ENCODE results near the gene R3HDML.
"Not testable (repeated sequence)": the region's sequence is repeated elsewhere in the genome, so short reads cannot be mapped to it uniquely, and the experiment has no call there.

Gene R3HDML

DNA sequence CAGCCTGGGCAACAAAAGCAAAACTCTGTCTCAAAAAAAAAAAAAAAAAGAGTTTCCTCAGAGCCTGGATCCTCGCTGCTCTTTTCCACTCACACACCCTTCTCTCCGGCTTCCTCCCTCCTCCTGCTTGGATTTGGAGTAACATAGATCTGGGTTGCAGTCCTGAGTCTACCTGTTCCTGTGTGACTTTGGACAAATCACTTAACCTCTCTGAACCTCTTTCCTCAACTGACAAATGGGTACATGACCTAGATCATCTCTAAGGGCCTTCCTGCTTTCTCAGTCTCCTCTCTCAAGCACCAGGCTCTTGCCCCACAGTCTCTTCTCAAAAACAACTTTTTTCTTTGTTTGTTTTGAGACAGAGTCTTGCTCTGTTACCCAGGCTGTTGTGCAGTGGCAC lies 5.6 kb upstream of the R3HDML start:
- no peak for DNase-seq

DNA sequence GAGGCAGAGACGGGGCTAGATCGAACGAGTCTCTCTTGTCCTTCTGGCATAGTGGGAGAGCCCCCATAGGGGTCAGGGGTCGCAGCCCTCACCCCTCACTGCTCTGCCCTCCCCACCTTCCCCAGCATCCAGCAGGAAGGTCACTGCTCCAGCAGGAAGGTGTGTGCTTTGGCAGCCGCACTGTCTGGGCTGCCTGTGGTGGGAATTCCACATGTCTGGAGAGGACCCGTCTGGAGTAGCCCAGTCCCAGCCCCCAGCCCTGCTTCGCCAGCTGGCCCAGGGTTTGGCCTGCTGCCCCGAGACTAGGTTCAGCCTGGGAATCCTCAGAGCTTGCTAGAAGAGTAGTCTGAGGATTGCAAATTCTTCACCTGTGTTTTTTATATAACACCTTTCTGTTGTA lies 2.5 kb upstream of the R3HDML start:
- DNase-seq, result no peak

DNA sequence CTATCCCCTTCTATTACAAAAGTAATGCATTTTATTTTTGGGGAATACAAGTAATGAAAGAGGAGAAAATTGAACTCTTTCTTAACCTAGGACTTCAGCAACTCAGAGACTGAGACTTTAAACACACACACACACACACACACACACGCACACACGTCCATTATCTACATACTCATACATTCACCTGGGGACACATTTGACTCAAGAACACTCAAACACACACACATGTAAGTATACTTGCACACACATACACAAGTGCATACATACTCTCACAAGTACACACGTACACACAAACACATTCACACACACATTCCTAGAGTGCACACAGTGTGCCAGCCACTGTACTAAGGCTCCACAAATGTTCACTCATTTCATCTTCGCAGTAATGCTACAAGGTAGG lies 2.1 kb upstream of the R3HDML start:
- DNase-seq, result no peak

DNA sequence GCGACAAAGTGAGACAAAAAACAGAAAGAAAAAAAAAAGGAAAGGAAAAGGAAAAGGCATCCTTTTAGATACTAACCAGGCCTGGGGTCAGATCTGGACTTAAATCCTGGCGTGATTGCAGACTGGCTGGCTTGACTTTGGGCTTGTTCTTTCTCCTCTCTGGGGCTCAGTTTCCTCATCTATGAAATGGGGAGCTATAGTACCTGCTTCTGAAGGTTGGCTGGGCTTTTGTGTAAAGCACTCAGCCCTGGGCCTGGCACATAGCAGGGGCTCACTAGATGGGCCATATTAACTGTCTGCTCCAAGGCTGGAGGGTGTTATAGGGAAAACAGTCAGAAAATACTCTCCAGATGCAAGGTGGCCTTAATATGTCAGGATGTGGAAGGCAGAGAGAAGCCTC lies 1.2 kb upstream of the R3HDML start:
- DNase-seq, result no peak

DNA sequence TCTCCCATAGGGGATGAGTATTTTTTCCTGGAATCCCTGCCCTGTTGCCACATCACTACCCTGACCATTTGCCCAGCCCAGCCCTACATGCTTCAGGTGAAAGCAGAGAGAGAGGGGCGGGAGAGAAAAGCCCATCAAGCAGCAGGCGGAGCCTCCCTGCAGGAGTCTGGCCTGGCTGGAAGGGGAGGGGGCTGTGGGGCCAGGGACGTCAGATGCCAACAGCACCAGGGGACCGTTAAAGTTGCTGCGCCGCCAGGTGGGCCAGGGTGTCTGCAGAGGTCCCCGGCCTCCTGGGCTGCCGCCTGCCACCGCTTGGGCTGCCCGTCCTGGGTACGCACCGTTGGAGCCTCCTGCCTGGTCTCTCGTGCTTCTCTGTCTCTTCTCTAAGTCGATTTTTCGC lies 757 bp upstream of the R3HDML start:
- DNase-seq, result no peak

DNA sequence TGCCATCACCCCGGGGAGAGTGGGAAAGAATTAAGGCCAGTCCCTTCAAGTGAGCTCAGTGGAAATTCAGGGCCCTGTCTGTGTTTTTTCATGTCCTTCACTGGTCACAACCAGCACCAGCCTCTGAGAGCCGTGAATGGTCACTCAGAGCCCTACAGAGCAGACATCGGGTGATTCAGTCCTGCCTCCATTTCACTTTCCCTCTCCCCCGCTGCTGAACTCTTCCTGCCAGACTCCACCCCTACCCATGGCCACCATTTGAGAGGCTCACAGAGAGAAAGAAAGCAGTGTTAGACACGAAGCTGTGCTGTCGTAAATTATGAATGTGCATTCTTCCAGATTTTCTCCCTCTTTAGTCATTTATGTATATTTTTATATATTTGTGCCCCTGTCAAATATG lies 5.4 kb downstream of the R3HDML start:
- no peak for DNase-seq

DNA sequence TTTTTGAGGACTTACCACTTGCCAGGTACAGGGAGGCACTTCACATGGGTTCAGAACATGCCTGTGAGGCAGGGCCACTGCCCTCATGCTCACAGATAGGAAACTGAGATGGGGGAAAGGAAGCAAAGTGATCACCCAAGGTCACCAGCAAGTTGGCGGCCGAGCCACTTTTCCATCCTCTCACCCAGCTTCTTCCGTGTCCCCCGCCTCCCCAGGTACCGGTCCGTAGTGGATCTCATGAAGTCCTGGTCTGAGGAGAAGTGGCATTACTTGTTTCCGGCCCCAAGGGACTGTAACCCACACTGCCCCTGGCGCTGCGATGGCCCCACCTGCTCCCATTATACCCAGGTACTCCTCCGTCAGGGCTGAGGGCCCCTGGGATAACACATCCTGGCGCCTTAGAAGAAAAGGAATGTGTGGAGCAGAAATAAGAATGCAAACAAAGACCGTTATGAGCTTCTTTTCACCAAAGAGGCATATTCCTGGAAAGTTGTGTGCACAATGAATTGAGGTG lies 6.4 kb downstream of the R3HDML start:
- no peak for DNase-seq

DNA sequence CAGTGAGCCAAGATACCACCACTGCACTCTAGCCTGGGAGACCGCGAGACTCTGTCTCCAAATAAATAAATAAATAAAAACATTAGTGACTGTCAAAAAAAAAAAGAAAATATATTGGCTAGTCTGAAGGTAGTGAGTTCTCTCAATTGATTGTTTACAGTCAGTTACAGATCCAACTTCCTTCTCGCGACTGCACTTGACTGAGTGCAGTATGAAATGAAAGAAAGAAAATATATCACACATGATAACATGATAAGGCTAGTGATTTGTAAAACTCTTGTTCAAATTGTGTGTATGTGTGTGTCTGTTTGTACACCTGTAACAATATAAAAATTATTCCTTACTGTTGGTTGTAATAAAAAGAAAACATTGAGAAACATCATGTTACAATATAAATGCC lies 7.9 kb downstream of the R3HDML start:
- no peak for DNase-seq

DNA sequence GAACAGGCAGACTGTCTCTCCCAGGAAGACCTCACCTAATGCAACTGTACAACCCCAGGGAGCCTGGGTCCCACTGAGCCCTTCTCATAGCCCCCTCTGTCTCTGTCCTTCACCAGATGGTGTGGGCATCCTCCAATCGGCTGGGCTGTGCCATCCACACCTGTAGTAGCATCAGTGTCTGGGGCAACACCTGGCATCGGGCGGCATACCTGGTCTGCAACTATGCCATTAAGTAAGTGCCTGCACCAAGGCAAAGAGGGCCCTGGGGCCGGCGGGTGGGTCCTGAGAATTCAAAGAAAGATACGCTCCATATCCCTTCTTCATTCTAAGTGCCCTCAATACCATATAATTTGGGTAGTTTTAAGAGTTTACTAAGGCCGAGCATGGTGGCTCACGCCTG lies 8.3 kb downstream of the R3HDML start:
- no peak for DNase-seq

DNA sequence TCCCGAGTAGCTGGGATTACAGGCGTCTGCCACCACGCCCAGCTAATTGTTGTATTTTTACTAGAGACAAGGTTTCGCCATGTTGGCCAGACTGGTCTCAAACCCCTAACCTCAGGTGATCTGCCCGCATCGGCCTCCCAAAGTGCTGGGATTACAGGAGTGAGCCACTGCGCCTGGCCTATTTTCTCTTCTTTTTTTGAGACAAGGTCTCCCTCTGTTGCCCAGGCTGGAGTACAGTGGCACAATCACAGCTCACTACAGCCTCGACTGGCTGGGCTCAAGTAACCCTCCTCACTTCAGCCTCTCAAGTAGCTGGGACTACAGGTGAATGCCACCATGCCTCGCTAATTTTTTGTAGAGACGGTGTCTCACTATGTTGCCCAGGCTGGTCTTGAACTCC lies 9.1 kb downstream of the R3HDML start:
- DNase-seq, result not testable (repeated sequence)

DNA sequence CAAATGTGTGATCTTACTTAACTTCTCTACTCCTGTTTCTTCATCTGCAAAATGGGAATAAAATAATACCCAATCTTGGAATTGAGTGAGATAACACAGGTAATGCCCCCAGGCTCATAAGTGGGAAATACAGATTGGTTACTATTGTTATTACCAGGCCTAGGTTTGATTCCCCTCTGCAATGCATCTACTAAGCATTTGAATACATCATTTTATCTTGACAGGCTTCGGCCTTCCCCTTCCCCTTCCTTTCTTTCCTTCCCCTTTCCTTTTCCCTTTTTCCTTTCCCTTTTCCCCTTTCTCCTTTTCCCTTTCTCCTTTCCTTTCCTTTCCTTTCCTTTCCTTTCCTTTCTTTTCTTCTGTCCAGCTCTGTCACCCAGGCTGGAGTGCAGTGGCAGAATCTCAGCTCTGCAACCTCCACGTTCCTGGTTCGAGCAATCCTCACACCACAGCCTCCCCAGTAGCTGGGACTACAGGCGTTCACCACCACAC lies 11.4 kb downstream of the R3HDML start:
- no peak for DNase-seq

DNA sequence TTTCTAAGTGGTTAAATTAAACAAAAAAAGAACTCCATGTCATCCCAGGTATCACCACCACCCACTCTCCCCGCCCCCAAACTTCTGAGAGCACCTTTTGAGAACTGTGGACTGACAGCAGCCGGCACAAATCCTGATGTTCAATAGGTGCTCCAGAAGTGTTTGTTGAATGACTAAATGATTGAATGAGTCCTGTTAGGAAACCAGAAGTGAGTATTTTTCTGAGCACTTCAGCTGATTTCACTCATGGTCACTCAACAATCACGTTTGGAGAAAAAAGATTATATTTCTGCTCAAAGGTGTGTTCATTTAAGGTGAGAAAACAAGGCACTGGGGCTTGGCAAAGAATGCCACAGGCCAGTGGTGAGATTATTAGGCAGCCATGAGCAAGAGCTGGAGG lies 12.5 kb downstream of the R3HDML start:
- DNase-seq, result no peak

DNA sequence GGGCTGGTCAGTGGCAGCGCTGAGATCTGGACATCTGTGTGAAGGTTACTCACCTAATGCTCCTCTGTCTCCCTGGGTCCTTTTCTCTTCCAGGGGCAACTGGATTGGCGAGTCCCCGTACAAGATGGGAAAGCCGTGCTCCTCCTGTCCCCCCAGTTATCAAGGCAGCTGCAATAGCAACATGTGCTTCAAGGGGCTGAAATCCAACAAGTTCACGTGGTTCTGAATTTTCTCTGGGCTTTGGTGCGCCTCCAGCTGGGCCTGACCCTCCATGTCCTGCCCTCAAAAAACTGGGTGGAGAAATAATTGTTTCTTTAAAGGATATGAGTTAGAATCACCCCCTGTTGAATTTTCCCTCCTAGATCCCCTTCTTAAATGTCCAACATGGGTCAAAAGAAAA lies 13.7 kb downstream of the R3HDML start:
- no peak for DNase-seq

DNA sequence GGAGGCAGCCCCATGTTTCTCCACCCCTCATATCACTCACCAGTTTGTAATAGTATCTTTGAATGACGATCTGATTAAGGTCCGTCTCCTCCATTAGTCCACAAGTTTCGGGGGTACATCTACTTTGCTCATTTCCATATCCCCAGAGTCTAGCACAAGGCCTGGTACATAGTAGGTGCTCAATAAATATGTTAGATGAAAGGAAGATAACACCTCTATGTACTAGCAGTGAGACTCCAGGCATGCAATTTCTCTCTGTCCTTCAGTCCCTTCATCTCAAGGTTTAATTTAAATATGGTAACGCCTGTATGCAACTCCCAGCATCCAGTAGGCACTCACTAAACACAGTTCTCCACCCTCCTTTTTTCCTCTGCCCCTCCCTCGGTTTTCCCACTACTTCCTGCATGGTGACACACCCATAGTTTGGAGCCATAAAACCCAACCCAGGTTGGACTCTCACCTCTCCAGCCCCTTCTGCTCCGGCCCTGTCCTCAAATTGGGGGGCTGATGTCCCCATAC lies 18.2 kb downstream of the R3HDML start:
- no peak for DNase-seq

DNA sequence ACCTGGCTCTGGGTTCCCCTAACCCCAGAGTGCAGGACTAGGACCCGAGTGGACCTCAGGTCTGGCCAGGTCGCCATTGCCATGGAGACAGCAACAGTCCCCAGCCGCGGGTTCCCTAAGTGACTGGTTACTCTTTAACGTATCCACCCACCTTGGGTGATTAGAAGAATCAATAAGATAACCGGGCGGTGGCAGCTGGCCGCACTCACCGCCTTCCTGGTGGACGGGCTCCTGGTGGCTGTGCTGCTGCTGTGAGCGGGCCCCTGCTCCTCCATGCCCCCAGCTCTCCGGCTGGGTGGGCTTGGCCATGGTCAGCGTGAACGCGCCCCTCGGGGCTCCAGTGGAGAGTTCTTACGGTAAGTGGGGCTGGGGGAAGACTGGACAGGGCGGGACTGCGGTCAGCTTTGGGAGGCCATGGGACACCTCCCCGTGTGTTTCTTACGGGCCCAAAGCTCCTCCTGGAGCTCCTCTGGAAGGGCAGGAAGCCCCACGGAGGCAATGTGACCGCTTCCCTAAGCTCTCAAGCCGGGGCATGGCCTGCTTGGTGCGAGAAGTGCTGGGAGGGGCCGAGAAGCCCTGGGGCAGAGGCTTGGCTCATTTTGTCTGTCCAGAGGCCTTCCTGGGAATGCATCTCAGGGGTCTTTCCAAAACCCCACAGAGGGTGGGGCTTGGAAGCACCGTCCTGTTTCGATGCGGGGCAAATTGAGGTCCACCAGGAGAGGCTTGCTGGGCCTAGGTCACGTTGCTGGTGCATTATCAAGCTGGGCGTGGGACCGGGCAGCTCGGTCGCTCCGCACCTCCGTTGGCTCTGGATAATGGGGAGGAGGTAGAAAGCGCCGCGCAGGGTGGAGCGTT lies 18.9 kb downstream of the R3HDML start, which contains the start of gene HNF4A:
HNF4A (plus strand) TSS at position 202 of the 855 bp plus-strand sequence; CDS start at position 308, 106 bp downstream.
- no peak for DNase-seq

DNA sequence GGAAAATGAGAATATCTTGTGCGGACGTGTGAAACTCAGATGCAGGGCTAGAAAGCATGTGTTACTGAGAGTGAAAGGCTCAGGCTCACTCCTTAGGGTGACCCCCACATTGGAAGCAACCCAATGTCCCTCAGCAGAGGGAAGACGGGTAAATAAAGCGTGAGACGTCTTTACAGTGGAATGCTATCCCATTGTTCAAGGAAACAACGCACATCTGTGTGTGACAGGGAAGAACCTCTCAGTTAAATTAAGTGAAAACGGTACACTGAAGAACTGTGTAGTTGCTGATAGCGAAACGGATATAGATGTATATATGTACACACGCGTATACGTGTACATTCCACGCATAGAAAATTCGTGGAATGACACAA lies 19.5 kb downstream of the R3HDML start:
- no peak for DNase-seq

DNA sequence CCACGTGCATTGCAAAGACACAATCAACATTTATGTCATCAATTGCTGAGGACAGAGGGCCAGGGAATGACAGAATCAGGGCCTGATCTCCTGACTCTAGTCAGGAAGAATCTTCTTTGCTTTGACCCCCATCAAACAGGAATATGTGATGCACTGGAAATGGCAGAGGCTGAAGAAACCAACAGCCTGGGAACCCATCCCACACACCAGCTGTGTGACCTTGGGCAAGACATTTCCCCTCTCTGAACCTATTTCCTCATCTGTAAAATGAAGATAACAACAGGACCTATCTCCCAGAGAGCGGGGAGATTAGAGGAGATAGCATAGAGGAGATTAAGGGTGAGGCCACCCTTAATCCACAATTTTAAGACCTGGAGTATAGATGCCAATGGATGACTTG lies 20.2 kb downstream of the R3HDML start:
- no peak for DNase-seq

DNA sequence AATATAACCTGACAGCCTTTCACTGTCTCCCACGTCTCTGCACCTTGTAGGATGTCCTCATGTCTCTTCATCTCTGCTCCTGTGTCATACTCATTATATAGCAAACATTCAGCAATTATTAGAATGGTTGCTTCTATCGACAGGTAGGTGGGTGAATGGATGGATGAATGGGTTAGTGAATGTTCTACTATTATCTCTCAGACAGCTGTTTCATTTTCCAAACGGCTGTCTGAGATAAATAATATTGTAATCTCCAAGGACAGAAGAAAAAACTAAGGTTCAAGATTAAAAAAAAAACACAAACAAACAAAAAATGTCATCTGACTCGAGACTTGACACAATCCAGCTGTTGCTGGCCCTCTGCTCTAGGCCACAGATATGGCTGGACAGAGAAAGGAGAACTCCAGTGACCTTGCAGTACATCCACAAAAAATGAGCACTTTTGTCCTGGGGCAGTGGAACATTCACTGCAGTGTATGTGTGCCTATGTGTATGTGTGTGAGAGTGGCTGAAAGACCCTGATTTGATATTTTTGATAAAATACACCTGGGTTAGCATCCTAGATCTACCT lies 20.8 kb downstream of the R3HDML start:
- DNase-seq, result no peak

DNA sequence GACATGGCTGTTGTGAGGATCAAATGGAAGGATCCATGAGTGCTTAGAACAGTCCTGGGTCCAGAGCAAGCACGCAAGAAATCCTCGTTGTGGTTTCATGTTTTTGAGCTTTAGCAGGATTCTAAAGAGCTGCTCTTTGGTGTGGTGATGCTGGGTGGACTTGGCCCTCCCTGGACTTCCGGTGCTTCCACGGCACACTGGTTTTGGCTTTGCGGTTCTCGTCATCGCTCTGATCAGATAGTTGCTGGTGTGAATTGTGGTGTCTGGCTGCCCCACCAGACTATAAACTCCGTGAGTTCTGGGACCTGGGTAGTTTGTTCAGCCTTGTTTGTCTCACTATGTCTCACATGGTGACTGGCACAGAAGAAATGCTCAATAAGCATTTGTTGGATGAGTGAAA lies 21.9 kb downstream of the R3HDML start:
- no peak for DNase-seq

DNA sequence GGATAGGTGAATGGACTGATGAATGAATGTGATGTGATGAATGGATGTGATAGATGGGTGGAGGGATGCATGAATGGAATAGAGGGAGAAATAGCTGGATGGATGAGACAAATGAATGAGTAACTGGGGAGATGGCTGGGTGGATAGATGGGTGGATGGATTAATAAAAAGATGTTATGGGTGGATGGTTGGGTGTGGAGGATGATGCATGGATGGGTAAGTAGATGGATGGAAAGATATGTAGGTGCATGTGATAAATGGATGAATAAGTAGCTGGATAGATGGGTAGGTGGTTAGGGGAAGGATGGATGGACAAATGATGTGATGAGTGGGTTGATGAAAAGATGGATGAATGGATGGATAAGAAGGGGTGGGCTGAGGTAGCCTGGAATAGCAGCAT lies 23.4 kb downstream of the R3HDML start:
- no peak for DNase-seq

DNA sequence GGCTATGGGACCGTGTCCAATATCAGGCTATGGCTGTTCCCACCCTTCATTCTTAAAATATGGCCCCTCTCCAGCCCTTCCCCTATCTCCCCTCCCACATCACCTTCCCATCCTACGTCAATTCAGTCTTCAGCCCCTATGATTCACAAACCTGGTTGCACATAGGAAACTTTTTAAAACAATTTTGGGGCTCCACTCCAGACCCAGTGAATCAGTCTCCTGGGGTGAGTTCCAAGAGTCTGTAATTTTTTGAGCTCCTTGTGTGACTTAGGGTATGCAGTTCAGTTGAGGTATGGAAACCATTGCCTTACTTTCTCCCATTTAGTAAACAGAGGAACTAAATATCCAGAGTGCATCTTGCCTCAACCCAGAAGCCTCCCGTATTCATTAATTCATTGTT lies 24.2 kb downstream of the R3HDML start:
- no peak for DNase-seq

DNA sequence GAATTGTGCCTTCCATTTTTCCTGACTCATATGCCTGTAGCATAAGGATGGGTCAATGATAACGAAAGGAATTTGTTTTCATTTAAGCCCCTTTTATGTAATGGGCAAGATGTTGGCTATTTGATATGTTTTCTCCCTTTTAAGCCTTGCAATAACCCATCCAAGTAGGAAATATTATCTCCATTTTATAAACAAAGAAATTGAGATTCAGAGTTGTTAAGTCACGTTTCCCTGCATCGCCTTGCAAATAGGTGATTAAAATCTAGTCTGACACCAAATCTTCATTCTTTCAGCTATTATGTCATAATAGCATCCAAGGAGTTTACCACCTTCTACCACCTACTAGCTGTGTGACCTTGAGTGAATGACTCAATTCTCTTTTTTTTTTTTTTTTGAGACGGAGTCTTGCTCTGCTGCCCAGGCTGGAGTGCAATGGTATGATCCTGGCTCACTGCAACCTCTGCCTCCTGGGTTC lies 25.7 kb downstream of the R3HDML start:
- no peak for DNase-seq

DNA sequence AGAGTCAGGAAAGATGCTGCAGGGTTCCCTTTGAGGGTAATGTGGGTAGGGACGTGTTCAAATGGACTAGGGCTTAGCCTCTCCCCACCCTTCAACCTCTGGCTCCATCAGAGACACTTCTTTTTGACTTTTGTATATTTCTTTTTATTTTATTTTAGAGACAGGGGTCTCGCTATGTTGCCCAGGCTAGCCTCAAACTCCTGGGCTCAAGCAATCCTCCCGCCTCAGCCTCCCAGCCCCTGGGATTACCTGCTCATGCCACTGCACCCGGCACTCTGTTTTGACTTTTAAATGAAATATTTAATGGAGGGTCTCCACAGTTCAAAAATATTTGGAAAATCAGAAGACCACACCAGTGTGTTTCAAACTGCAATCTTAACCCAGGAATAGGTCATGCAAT lies 27.2 kb downstream of the R3HDML start:
- no peak for DNase-seq

DNA sequence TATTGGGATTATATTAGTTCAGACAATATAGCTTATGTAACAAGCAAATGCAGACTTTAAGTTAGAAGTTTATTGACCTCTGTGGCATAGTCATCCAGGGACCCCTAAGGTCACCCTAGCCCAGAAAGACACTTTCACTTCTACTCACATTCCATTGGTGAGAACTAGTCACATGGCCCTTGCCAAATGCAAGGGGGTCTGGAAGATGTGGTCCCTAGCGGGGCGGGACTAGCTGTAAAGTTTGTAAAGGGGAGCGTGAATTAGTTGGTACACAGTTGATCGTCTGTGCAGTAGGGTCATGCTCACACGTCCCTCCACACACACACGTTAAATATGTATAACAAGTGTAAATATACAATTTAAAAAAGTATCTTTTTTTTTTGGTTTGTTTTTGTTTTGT lies 27.9 kb downstream of the R3HDML start:
- DNase-seq, result no peak
